H1 (cell line): ENCODE measurements around the gene NAV2. TPM values are rescaled to one million over a fixed set of nuclear protein-coding genes. Genes with fewer than 3 reads are reported as not detected.

Source experiments
- CTCF ChIA-PET: fragments of 300-600 bp; sonication (Branson Sonifier 250); formaldehyde crosslinking; loops from one replicate; lab custom pipeline; 2021; ENCODE audit not compliant: partially characterized antibody; lab: Charles Lee
- POLR2A ChIA-PET: fragments of 300-600 bp; sonication (Branson Sonifier 250); formaldehyde crosslinking; loops from one replicate; lab custom pipeline; 2021; ENCODE audit warnings: inconsistent platforms; ENCODE audit not compliant: partially characterized antibody; lab: Charles Lee
- DNase-seq, 2 experiments: peaks; one replicate each; pipeline versions ENCODE4 v3.0.0 to v3.0.0-alpha.2; 2010 to 2022; ENCODE audit warnings: low spot score in 2 of 2, low read depth in 1 of 2, mixed read lengths in 1 of 2
- FAIRE-seq: peaks from 2 replicates; lab custom pipeline; 2011; peaks lifted over from hg19 to GRCh38; lab: Jason Lieb, UNC
- H2AFZ ChIP-seq: 2 replicates; pipeline ENCODE4 v1.8.1; 2012; ENCODE audit warnings: low read length, inconsistent platforms
- H2AK5ac ChIP-seq: 2 replicates; pipeline ENCODE4 v1.6.1; 2013; ENCODE audit warnings: low read depth, low read length
- H2BK120ac ChIP-seq: replicated peaks from 2 replicates; pipeline ENCODE3; 2013; ENCODE audit warnings: low read depth, low read length, inconsistent platforms
- H2BK12ac ChIP-seq: 2 replicates; pipeline ENCODE4 v1.6.1; 2013; ENCODE audit warnings: low read depth, low read length
- H2BK15ac ChIP-seq: 2 replicates; pipeline ENCODE4 v1.6.1; 2013; ENCODE audit warnings: low read length
- H2BK20ac ChIP-seq: 2 replicates; pipeline ENCODE4 v1.6.1; 2013; ENCODE audit warnings: low read length
- H2BK5ac ChIP-seq: 2 replicates; pipeline ENCODE4 v1.6.1; 2013; ENCODE audit warnings: low read depth, low read length
- H3K14ac ChIP-seq: 2 replicates; pipeline ENCODE4 v1.6.1; 2013; ENCODE audit warnings: inconsistent platforms; ENCODE audit not compliant: insufficient read length
- H3K18ac ChIP-seq: 2 replicates; pipeline ENCODE4 v1.6.1; 2013; ENCODE audit warnings: low read length; ENCODE audit errors: extremely low read depth
- H3K23ac ChIP-seq: 2 replicates; pipeline ENCODE4 v1.6.1; 2013; ENCODE audit warnings: inconsistent platforms; ENCODE audit not compliant: insufficient read length
- H3K23me2 ChIP-seq: 2 replicates; pipeline ENCODE4 v1.6.1; 2013; ENCODE audit warnings: low read depth, low read length
- H3K27ac ChIP-seq: 2 replicates; pipeline ENCODE4 v1.6.1; 2011; ENCODE audit warnings: low read depth, low read length, inconsistent platforms
- H3K27me3 ChIP-seq, 4 experiments: replicated peaks in 1 of 4; 1 replicate in 1 of 4; 2 replicates in 3 of 4; pipeline versions ENCODE4 v1.6.1 to v1.8.1; 2011 to 2013; ENCODE audit warnings: low read length in 3 of 4, mild to moderate bottlenecking in 3 of 4, inconsistent platforms in 2 of 4, mixed read lengths in 2 of 4, moderate library complexity in 1 of 4; ENCODE audit not compliant: control insufficient read depth in 3 of 4, insufficient read depth in 3 of 4; ENCODE audit errors: extremely low read depth in 1 of 4
- H3K36me3 ChIP-seq, 4 experiments: 2 replicates each; pipeline versions ENCODE4 v1.6.1 to v1.8.1; 2011 to 2013; ENCODE audit warnings: mild to moderate bottlenecking in 4 of 4, low read length in 3 of 4, moderate library complexity in 2 of 4, control low read depth in 1 of 4, inconsistent platforms in 1 of 4; ENCODE audit not compliant: insufficient read depth in 4 of 4, control insufficient read depth in 2 of 4
- H3K4ac ChIP-seq: replicated peaks from 2 replicates; pipeline ENCODE3; 2013; ENCODE audit warnings: low read length, low read depth, mixed read lengths, inconsistent platforms; ENCODE audit not compliant: insufficient read length
- H3K4me1 ChIP-seq, 4 experiments: replicated peaks in 1 of 4; 1 replicate in 1 of 4; 2 replicates in 3 of 4; pipeline versions ENCODE4 v1.6.1 to v1.8.1; 2011 to 2013; ENCODE audit warnings: low read length in 3 of 4, inconsistent platforms in 2 of 4, mixed read lengths in 1 of 4; ENCODE audit not compliant: insufficient read depth in 4 of 4, control insufficient read depth in 3 of 4
- H3K4me2 ChIP-seq, 2 experiments: 2 replicates each; pipeline versions ENCODE4 v1.6.1 to v1.8.1; 2011 to 2013; ENCODE audit warnings: low read depth in 2 of 2, low read length in 2 of 2, control low read depth in 1 of 2, inconsistent platforms in 1 of 2, mild to moderate bottlenecking in 1 of 2; ENCODE audit not compliant: insufficient read depth in 1 of 2
- H3K4me3 ChIP-seq, 4 experiments: fragments of 200-600, 300-600 bp in 1 of 4; sonication (generic), shearing (Covaris generic), sonication (Bioruptor Twin) in 1 of 4; 2 replicates each; pipeline versions ENCODE4 v1.5.1 to v1.8.1; 2011 to 2016; ENCODE audit warnings: low read length in 4 of 4, low read depth in 3 of 4, control low read depth in 2 of 4, inconsistent platforms in 2 of 4, mild to moderate bottlenecking in 2 of 4, mixed read lengths in 1 of 4, moderate library complexity in 1 of 4; ENCODE audit not compliant: insufficient read depth in 2 of 4; ENCODE audit errors: extremely low read depth in 1 of 4
- H3K56ac ChIP-seq: replicated peaks from 2 replicates; pipeline ENCODE3; 2013; ENCODE audit warnings: low read depth, mild to moderate bottlenecking, mixed read lengths, low read length, inconsistent platforms; ENCODE audit not compliant: insufficient read length
- H3K79me1 ChIP-seq: 2 replicates; pipeline ENCODE4 v1.6.1; 2013; ENCODE audit warnings: low read depth, low read length, control low read depth
- H3K79me2 ChIP-seq, 2 experiments: 2 replicates each; pipeline versions ENCODE4 v1.6.1 to v1.8.1; 2012 to 2013; ENCODE audit warnings: low read length in 2 of 2, mild to moderate bottlenecking in 2 of 2, inconsistent platforms in 1 of 2; ENCODE audit not compliant: insufficient read depth in 2 of 2, control insufficient read depth in 1 of 2
- H3K9ac ChIP-seq, 4 experiments: replicated peaks in 1 of 4; 1 replicate in 1 of 4; 2 replicates in 3 of 4; pipeline versions ENCODE4 v1.6.1 to v1.8.1; 2011 to 2013; ENCODE audit warnings: low read depth in 3 of 4, low read length in 3 of 4, control low read depth in 2 of 4, mild to moderate bottlenecking in 2 of 4, moderate library complexity in 2 of 4, inconsistent platforms in 1 of 4; ENCODE audit errors: extremely low read depth in 1 of 4
- H3K9me3 ChIP-seq, 2 experiments: 2 replicates each; pipeline versions ENCODE4 v1.6.1 to v1.8.1; 2012 to 2013; ENCODE audit warnings: mild to moderate bottlenecking in 2 of 2, moderate library complexity in 2 of 2, control low read depth in 1 of 2, inconsistent platforms in 1 of 2, low read depth in 1 of 2, low read length in 1 of 2, mixed read lengths in 1 of 2; ENCODE audit not compliant: insufficient read depth in 2 of 2
- H4K20me1 ChIP-seq, 2 experiments: replicated peaks in 1 of 2; 2 replicates each; pipeline versions ENCODE3 to v1.8.1; 2011 to 2013; ENCODE audit warnings: inconsistent platforms in 2 of 2, low read length in 2 of 2, mild to moderate bottlenecking in 1 of 2; ENCODE audit not compliant: insufficient read depth in 2 of 2, control insufficient read depth in 1 of 2
- H4K5ac ChIP-seq: 2 replicates; pipeline ENCODE4 v1.6.1; 2013; ENCODE audit warnings: low read length, low read depth, mixed read lengths, inconsistent platforms; ENCODE audit not compliant: insufficient read length
- H4K8ac ChIP-seq: 2 replicates; pipeline ENCODE4 v1.8.0; 2013; ENCODE audit warnings: mild to moderate bottlenecking, moderate library complexity, low read length, inconsistent platforms; ENCODE audit not compliant: insufficient read depth; ENCODE audit errors: extremely low read depth
- H4K91ac ChIP-seq: replicated peaks from 2 replicates; pipeline ENCODE3; 2013; ENCODE audit warnings: low read length, mixed read lengths, inconsistent platforms; ENCODE audit not compliant: insufficient read length
- BRCA1 ChIP-seq: IDR thresholded peaks from 2 replicates; pipeline ENCODE4 v1.6.1; 2012; ENCODE audit warnings: low read depth, low read length, improper control_type of control experiment
- CBX5 ChIP-seq: fragments of 300-800, 300-1000 bp; sonication (generic); IDR thresholded peaks from 2 replicates; pipeline ENCODE4 v1.7.1; 2016; ENCODE audit warnings: antibody characterized with exemption, low read length, low read depth
- CBX8 ChIP-seq: fragments of 300-800, 300-1000 bp; sonication (generic); IDR thresholded peaks from 2 replicates; pipeline ENCODE4 v1.7.1; 2016; ENCODE audit warnings: low read depth, low read length, borderline replicate concordance
- EZH2 ChIP-seq: fragments of 200-600 bp; sonication (generic); IDR thresholded peaks from 2 replicates; pipeline ENCODE4 v1.7.1; 2012; ENCODE audit warnings: low read depth, mild to moderate bottlenecking, moderate library complexity, low read length, inconsistent platforms; ENCODE audit not compliant: severe bottlenecking
- KDM4A ChIP-seq: IDR thresholded peaks from one replicate; pipeline ENCODE4 v1.7.1; 2012; ENCODE audit warnings: low read depth, mild to moderate bottlenecking, moderate library complexity, low read length, inconsistent platforms; ENCODE audit not compliant: severe bottlenecking
- SP4 ChIP-seq: IDR thresholded peaks from 2 replicates; pipeline ENCODE4 v1.6.1; 2012; ENCODE audit warnings: low read length, inconsistent platforms
- WGBS, 2 experiments: shearing (Covaris generic) in 1 of 2; methylation state at CpG; one replicate each; pipeline versions ENCODE4 v1.1.6 to v1.1.7; 2013 to 2015; ENCODE audit warnings: low lambda C conversion rate in 2 of 2, mixed read lengths in 2 of 2, inconsistent platforms in 1 of 2, low coverage in 1 of 2, missing lambda C conversion rate in 1 of 2; ENCODE audit not compliant: insufficient replicate concordance in 2 of 2, insufficient coverage in 1 of 2, insufficient read length in 1 of 2; ENCODE audit errors: extremely low coverage in 1 of 2, missing lambda C conversion rate in 1 of 2; 5-methylcytosine and 5-hydroxymethylcytosine counted together
- polyA plus RNA-seq, 7 experiments: library from polyadenylated mRNA; depleted of rRNA in 3 of 7; stranded (reverse) in 5 of 7; unstranded in 2 of 7; fragments of >200 nt in 5 of 7; fragments of 200-250 nt in 2 of 7; gene quantifications; 1 replicate in 5 of 7; 2 replicates in 1 of 7; 4 replicates in 1 of 7; pipeline versions ENCODE4 v1.2.1 to v1.2.3, GENCODE V29; 2011 to 2013; ENCODE audit warnings: missing spikeins in 2 of 7, mixed read lengths in 2 of 7
- total RNA-seq: library from RNA; stranded (reverse); fragmentation: NEBNext Ultra II Directional; extraction: Animal tissue kit (Norgen Biotek cat#: 25700); gene quantifications from 2 replicates; pipeline ENCODE4 v1.2.1, GENCODE V29; 2021
- TF ChIP-seq, protein P1 (sequence below), 3 experiments: IDR thresholded peaks; 1 replicate in 2 of 3; 2 replicates in 1 of 3; pipeline versions ENCODE4 v1.5.1 to v1.6.1; 2011; ENCODE audit warnings: low read length in 3 of 3, mild to moderate bottlenecking in 3 of 3, inconsistent platforms in 2 of 3, low read depth in 1 of 3, moderate library complexity in 1 of 3; ENCODE audit not compliant: insufficient read depth in 1 of 3; ENCODE audit errors: control extremely low read depth in 1 of 3
- TF ChIP-seq, protein P2 (sequence below): IDR thresholded peaks from 2 replicates; pipeline ENCODE4 v1.6.1; 2012; ENCODE audit warnings: low read length, inconsistent platforms

NAV2 gene
- total and polyA plus RNA-seq, 2 of the 8 experiments (the other 6 are each of a cell fraction or from before 2014, with no cell fraction given) = 35.6 to 73.6 TPM

DNA sequence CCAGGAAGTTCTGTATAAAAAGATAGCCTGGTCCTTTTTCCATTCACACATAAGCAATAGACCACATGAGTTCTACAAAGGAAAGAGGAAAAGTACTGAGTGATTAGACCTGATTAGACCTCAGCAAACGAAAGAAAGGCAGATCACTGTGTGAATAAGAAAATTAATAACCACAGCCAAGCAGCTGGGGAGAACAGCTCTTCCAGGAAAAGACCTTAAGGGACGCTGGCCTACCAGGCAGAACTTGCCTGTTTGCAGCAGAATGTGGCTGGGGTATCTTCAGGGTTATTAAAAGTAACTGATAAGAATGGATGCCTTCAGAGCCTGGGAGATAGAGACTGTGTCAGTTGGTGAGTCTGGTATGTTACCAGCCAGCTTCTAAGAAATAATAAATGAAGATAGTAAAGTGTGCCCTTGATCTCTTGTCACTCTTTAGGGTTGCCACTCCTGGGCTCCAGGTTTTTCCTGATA lies 274.7 kb downstream of the NAV2 start:
- Histone ChIP-seq H3K56ac (no peak overlapping the region), H3K4me1 (peaks cover 0 to 17% (median 8%) of the 10 kb centered on the region in 4 experiments; a peak in 6 of 7 replicates), H2BK5ac (no peak overlapping the region), H2AFZ (no peak overlapping the region), H3K4me3 (no peak overlapping the region), H2BK12ac (no peak overlapping the region), H3K9ac (no peak overlapping the region), H3K14ac (no peak overlapping the region), H4K8ac (no peak overlapping the region), H4K5ac (no peak overlapping the region), H3K79me1 (no peaks in the 10 kb centered on the region), H3K23me2 (no peaks in the 10 kb centered on the region), H3K27me3 (no peaks in the 10 kb centered on the region), H2AK5ac (no peak overlapping the region), H3K23ac (no peak overlapping the region), H3K27ac (no peak overlapping the region), H2BK15ac (no peak overlapping the region), H3K4me2 (no peak overlapping the region), H2BK20ac (no peak overlapping the region), H3K36me3 (peaks cover 0 to 10% (median 1%) of the 10 kb centered on the region in 4 experiments; a peak in 3 of 8 replicates), H3K18ac (no peak overlapping the region), H3K9me3 (no peaks in the 10 kb centered on the region), H4K20me1 (no peaks in the 10 kb centered on the region), H4K91ac (no peak overlapping the region), H2BK120ac (no peak overlapping the region), H3K79me2 (no peaks in the 10 kb centered on the region), H3K4ac (no peak overlapping the region)
- FAIRE-seq (no peak), DNase-seq (no peak)
- 83% methylated on average over 2 of the region's 2 CpGs; no CpG with 5 or more reads in 1 of the 2 experiments for WGBS, 2 experiments
- CTCF ChIA-PET = interaction anchor here (0.7 to 1.7 kb wide), 5 partner anchors 21 to 225 kb away, joined by 3 to 5 read pairs (median 4); no protein-coding TSS in a partner anchor
- POLR2A ChIA-PET = interaction anchor here (1.3 kb wide), 1 partner anchor 11 kb away, joined by 3 read pairs; no protein-coding TSS in a partner anchor
- TF ChIP-seq KDM4A (no peak), BRCA1 (no peak), SP4 (no peak), CBX8 (no peak), CBX5 (no peak), EZH2 (no peak)
- TF ChIP-seq, protein P1, sequence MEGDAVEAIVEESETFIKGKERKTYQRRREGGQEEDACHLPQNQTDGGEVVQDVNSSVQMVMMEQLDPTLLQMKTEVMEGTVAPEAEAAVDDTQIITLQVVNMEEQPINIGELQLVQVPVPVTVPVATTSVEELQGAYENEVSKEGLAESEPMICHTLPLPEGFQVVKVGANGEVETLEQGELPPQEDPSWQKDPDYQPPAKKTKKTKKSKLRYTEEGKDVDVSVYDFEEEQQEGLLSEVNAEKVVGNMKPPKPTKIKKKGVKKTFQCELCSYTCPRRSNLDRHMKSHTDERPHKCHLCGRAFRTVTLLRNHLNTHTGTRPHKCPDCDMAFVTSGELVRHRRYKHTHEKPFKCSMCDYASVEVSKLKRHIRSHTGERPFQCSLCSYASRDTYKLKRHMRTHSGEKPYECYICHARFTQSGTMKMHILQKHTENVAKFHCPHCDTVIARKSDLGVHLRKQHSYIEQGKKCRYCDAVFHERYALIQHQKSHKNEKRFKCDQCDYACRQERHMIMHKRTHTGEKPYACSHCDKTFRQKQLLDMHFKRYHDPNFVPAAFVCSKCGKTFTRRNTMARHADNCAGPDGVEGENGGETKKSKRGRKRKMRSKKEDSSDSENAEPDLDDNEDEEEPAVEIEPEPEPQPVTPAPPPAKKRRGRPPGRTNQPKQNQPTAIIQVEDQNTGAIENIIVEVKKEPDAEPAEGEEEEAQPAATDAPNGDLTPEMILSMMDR (IDR thresholded peaks at IDR 0.05; ENCODE audit: control extremely low read depth in 1 of 3, insufficient read depth in 1 of 3, low read depth in 1 of 3, low read length in 3 of 3) = no peak
- TF ChIP-seq, protein P2, sequence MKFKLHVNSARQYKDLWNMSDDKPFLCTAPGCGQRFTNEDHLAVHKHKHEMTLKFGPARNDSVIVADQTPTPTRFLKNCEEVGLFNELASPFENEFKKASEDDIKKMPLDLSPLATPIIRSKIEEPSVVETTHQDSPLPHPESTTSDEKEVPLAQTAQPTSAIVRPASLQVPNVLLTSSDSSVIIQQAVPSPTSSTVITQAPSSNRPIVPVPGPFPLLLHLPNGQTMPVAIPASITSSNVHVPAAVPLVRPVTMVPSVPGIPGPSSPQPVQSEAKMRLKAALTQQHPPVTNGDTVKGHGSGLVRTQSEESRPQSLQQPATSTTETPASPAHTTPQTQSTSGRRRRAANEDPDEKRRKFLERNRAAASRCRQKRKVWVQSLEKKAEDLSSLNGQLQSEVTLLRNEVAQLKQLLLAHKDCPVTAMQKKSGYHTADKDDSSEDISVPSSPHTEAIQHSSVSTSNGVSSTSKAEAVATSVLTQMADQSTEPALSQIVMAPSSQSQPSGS = no peak
